Activated CD8-positive, alpha-beta memory T cell treated with anti-CD3 and anti-CD28 coated beads, Interleukin-2, amount 10 ng/mL, durations not matched to agents 7 days and 5 days (primary cell): ENCODE measurements around the gene ADARB2. TPM values are rescaled to one million over a fixed set of nuclear protein-coding genes. Genes with fewer than 3 reads are reported as not detected.
"Not testable (repeated sequence)": the region's sequence is repeated elsewhere in the genome, so short reads cannot be mapped to it uniquely, and the experiment has no call there.

ENCODE experiments used
- ATAC-seq: fragments of 150-1000 bp; cut with Tn5 transposase; one replicate; pipeline ENCODE4 v1.10.0; 2021; ENCODE audit warnings: moderate library complexity
- CTCF ChIA-PET: fragments of 350-600 bp; sonication (Branson Sonifier 250); formaldehyde crosslinking; loops from one replicate; lab custom pipeline; 2021; ENCODE audit warnings: antibody characterized with exemption; lab: Charles Lee
- DNase-seq: peaks from one replicate; pipeline ENCODE4 v3.0.0-alpha.2; 2020
- H3K27ac Mint-ChIP-seq: one replicate; pipeline ENCODE4 v1.8.0; 2021; ENCODE audit warnings: mild to moderate bottlenecking, mixed read lengths
- H3K27me3 Mint-ChIP-seq: one replicate; pipeline ENCODE4 v1.8.0; 2021; ENCODE audit warnings: mixed read lengths
- H3K36me3 Mint-ChIP-seq: one replicate; pipeline ENCODE4 v1.8.0; 2021; ENCODE audit warnings: mild to moderate bottlenecking, mixed read lengths
- H3K4me1 Mint-ChIP-seq: one replicate; pipeline ENCODE4 v1.8.0; 2021; ENCODE audit warnings: mixed read lengths
- H3K4me3 Mint-ChIP-seq: one replicate; pipeline ENCODE4 v1.8.0; 2021; ENCODE audit warnings: mild to moderate bottlenecking, moderate library complexity, mixed read lengths
- H3K9me3 Mint-ChIP-seq: one replicate; pipeline ENCODE4 v1.8.0; 2022; ENCODE audit warnings: low read depth, mixed read lengths
- total RNA-seq, 2 experiments: library from RNA; stranded (reverse); gene quantifications; one replicate each; pipeline ENCODE4 v1.2.3, GENCODE V29; 2021

The ADARB2 gene
- total RNA-seq, 2 experiments from 2014 or later, result not detected

GRCh38 chr10:1473874-1474273 lies 263.5 kb downstream of the ADARB2 start:
- no peaks in the 10 kb centered on the region for H3K36me3 Mint-ChIP-seq
- no peak for ATAC-seq

GRCh38 chr10:1472178-1472958 lies 265.0 kb downstream of the ADARB2 start:
- DNase-seq (no peak), ATAC-seq (no peak)
- H3K4me1 Mint-ChIP-seq, result no peaks in the 10 kb centered on the region
- no peak overlapping the region for H3K27ac Mint-ChIP-seq
- CTCF ChIA-PET, result no interaction called here
- no peaks in the 10 kb centered on the region for H3K36me3 Mint-ChIP-seq
- no peak overlapping the region for H3K4me3 Mint-ChIP-seq
- H3K9me3 Mint-ChIP-seq, result no peaks in the 10 kb centered on the region
- H3K27me3 Mint-ChIP-seq, result peaks cover 2% of the 10 kb centered on the region

More at GRCh38 chr10:1473874-1474273, 263.5 kb downstream of the ADARB2 start:
- CTCF ChIA-PET, result no interaction called here
- DNase-seq, result no peak
- H3K4me1 Mint-ChIP-seq, result no peaks in the 10 kb centered on the region
- peaks cover 2% of the 10 kb centered on the region for H3K27me3 Mint-ChIP-seq
- no peak overlapping the region for H3K27ac Mint-ChIP-seq
- H3K9me3 Mint-ChIP-seq, result no peaks in the 10 kb centered on the region
- H3K4me3 Mint-ChIP-seq, result no peak overlapping the region

- Mint-ChIP-seq H3K27ac (no peak overlapping the region), H3K9me3 (no peaks in the 10 kb centered on the region), H3K4me3 (no peak overlapping the region), H3K36me3 (no peaks in the 10 kb centered on the region), H3K4me1 (no peaks in the 10 kb centered on the region), H3K27me3 (no peaks in the 10 kb centered on the region)
- CTCF ChIA-PET, result no interaction called here
- DNase-seq (no peak), ATAC-seq (no peak)
Measured at GRCh38 chr10:1468811-1469210, 268.5 kb downstream of the ADARB2 start.

- Mint-ChIP-seq H3K4me3 (no peak overlapping the region), H3K9me3 (no peaks in the 10 kb centered on the region), H3K27me3 (no peaks in the 10 kb centered on the region), H3K27ac (no peak overlapping the region), H3K4me1 (no peaks in the 10 kb centered on the region), H3K36me3 (no peaks in the 10 kb centered on the region)
- DNase-seq (no peak), ATAC-seq (no peak)
- CTCF ChIA-PET, result no interaction called here
Measured at GRCh38 chr10:1467334-1468076, 269.8 kb downstream of the ADARB2 start.

GRCh38 chr10:1465993-1466764 lies 271.1 kb downstream of the ADARB2 start:
- Mint-ChIP-seq H3K4me1 (no peaks in the 10 kb centered on the region), H3K9me3 (no peaks in the 10 kb centered on the region), H3K36me3 (no peaks in the 10 kb centered on the region), H3K4me3 (no peak overlapping the region), H3K27me3 (no peaks in the 10 kb centered on the region), H3K27ac (no peak overlapping the region)
- no peak for ATAC-seq
- CTCF ChIA-PET, result no interaction called here
- no peak for DNase-seq

GRCh38 chr10:1465418-1465911 lies 271.9 kb downstream of the ADARB2 start:
- DNase-seq (no peak), ATAC-seq (no peak)
- H3K4me3 Mint-ChIP-seq, result no peak overlapping the region
- CTCF ChIA-PET, result no interaction called here
- H3K27ac Mint-ChIP-seq, result no peak overlapping the region
- no peaks in the 10 kb centered on the region for H3K4me1 Mint-ChIP-seq
- no peaks in the 10 kb centered on the region for H3K27me3 Mint-ChIP-seq
- H3K36me3 Mint-ChIP-seq, result no peaks in the 10 kb centered on the region
- H3K9me3 Mint-ChIP-seq, result no peaks in the 10 kb centered on the region

- ATAC-seq, result no peak
- no peaks in the 10 kb centered on the region for H3K4me1 Mint-ChIP-seq
- no peaks in the 10 kb centered on the region for H3K36me3 Mint-ChIP-seq
- no peaks in the 10 kb centered on the region for H3K9me3 Mint-ChIP-seq
- no peak for DNase-seq
- no peaks in the 10 kb centered on the region for H3K27me3 Mint-ChIP-seq
- CTCF ChIA-PET, result no interaction called here
- H3K27ac Mint-ChIP-seq, result no peak overlapping the region
- no peak overlapping the region for H3K4me3 Mint-ChIP-seq
Measured at GRCh38 chr10:1464881-1465417, 272.4 kb downstream of the ADARB2 start.

- H3K27me3 Mint-ChIP-seq, CTCF ChIA-PET, H3K4me3 Mint-ChIP-seq, DNase-seq, ATAC-seq, H3K9me3 Mint-ChIP-seq, H3K27ac Mint-ChIP-seq, H3K4me1 Mint-ChIP-seq, H3K36me3 Mint-ChIP-seq: not testable (repeated sequence)
Measured at GRCh38 chr10:1463971-1464370, 273.4 kb downstream of the ADARB2 start.

GRCh38 chr10:1462994-1463633 lies 274.2 kb downstream of the ADARB2 start:
- H3K36me3 Mint-ChIP-seq, result no peaks in the 10 kb centered on the region
- no peak overlapping the region for H3K27ac Mint-ChIP-seq
- ATAC-seq, result no peak
- DNase-seq, result no peak
- CTCF ChIA-PET, result no interaction called here
- H3K4me1 Mint-ChIP-seq, result no peaks in the 10 kb centered on the region
- no peaks in the 10 kb centered on the region for H3K27me3 Mint-ChIP-seq
- peaks cover 2% of the 10 kb centered on the region for H3K9me3 Mint-ChIP-seq
- H3K4me3 Mint-ChIP-seq, result no peak overlapping the region

GRCh38 chr10:1462521-1462920 lies 274.8 kb downstream of the ADARB2 start:
- no peak for ATAC-seq
- peaks cover 2% of the 10 kb centered on the region for H3K9me3 Mint-ChIP-seq
- peaks cover 3% of the 10 kb centered on the region for H3K27me3 Mint-ChIP-seq
- H3K4me3 Mint-ChIP-seq, result no peak overlapping the region
- no peaks in the 10 kb centered on the region for H3K36me3 Mint-ChIP-seq
- CTCF ChIA-PET, result no interaction called here
- DNase-seq, result no peak
- H3K4me1 Mint-ChIP-seq, result no peaks in the 10 kb centered on the region
- no peak overlapping the region for H3K27ac Mint-ChIP-seq

- Mint-ChIP-seq H3K9me3 (peaks cover 2% of the 10 kb centered on the region), H3K27ac (no peak overlapping the region), H3K36me3 (no peaks in the 10 kb centered on the region), H3K27me3 (peaks cover 3% of the 10 kb centered on the region), H3K4me3 (no peak overlapping the region), H3K4me1 (no peaks in the 10 kb centered on the region)
- CTCF ChIA-PET, result no interaction called here
- ATAC-seq (no peak), DNase-seq (no peak)
Measured at GRCh38 chr10:1462032-1462431, 275.3 kb downstream of the ADARB2 start.

GRCh38 chr10:1461016-1461415 lies 276.3 kb downstream of the ADARB2 start:
- no peak for ATAC-seq
- Mint-ChIP-seq H3K27me3 (peaks cover 3% of the 10 kb centered on the region), H3K36me3 (no peaks in the 10 kb centered on the region), H3K27ac (no peak overlapping the region), H3K4me3 (no peak overlapping the region), H3K4me1 (no peaks in the 10 kb centered on the region), H3K9me3 (peaks cover 2% of the 10 kb centered on the region)
- CTCF ChIA-PET, result no interaction called here
- no peak for DNase-seq

- DNase-seq, H3K4me3 Mint-ChIP-seq, H3K36me3 Mint-ChIP-seq, H3K27me3 Mint-ChIP-seq, H3K27ac Mint-ChIP-seq, CTCF ChIA-PET, ATAC-seq, H3K9me3 Mint-ChIP-seq, H3K4me1 Mint-ChIP-seq: not testable (repeated sequence)
Measured at GRCh38 chr10:1459664-1460063, 277.7 kb downstream of the ADARB2 start.
